Calu3 (cell line): ENCODE measurements around the gene RHOF. TPM values are rescaled to one million over a fixed set of nuclear protein-coding genes. Genes with fewer than 3 reads are reported as not detected.
"Not testable (repeated sequence)": the region's sequence is repeated elsewhere in the genome, so short reads cannot be mapped to it uniquely, and the experiment has no call there.

Experiments
- BruUV-seq: library from RNA; stranded (reverse); fragments of 400-500 nt; replicated peaks from 2 replicates; lab custom pipeline; 2021; lab: Mats Ljungman, UMichigan
- CTCF ChIA-PET: fragments of 300-600 bp; sonication (Branson Sonifier 250); formaldehyde crosslinking; loops from one replicate; lab custom pipeline; 2022; ENCODE audit warnings: antibody characterized with exemption; lab: Charles Lee
- DNase-seq: peaks from one replicate; pipeline ENCODE4 v3.0.0; 2022
- H3K27ac Mint-ChIP-seq: one replicate; pipeline ENCODE4 v1.8.0; 2022; ENCODE audit warnings: mixed read lengths; ENCODE audit not compliant: unreplicated experiment
- H3K27me3 Mint-ChIP-seq: one replicate; pipeline ENCODE4 v1.8.0; 2022; ENCODE audit warnings: mixed read lengths; ENCODE audit not compliant: unreplicated experiment
- H3K36me3 Mint-ChIP-seq: one replicate; pipeline ENCODE4 v1.8.0; 2022; ENCODE audit warnings: mild to moderate bottlenecking, moderate library complexity, mixed read lengths; ENCODE audit not compliant: insufficient read depth, unreplicated experiment
- H3K4me1 Mint-ChIP-seq: one replicate; pipeline ENCODE4 v1.8.0; 2022; ENCODE audit warnings: mild to moderate bottlenecking, low read depth, mixed read lengths; ENCODE audit not compliant: unreplicated experiment
- H3K4me3 Mint-ChIP-seq: one replicate; pipeline ENCODE4 v1.8.0; 2022; ENCODE audit warnings: mild to moderate bottlenecking, low read depth, moderate library complexity, mixed read lengths; ENCODE audit not compliant: unreplicated experiment
- H3K9me3 Mint-ChIP-seq: one replicate; pipeline ENCODE4 v1.8.0; 2022; ENCODE audit warnings: low read depth, mixed read lengths; ENCODE audit not compliant: unreplicated experiment
- intact Hi-C: fragments of 100-400 bp; cut with micrococcal nuclease; formaldehyde crosslinking; loops from one replicate; pipeline ENCODE4 v1.10.0; 2022; ENCODE audit not compliant: unreplicated experiment
- total RNA-seq: library from RNA; stranded (reverse); gene quantifications from 2 replicates; pipeline ENCODE4 v1.2.3, GENCODE V29; 2022
- TF ChIP-seq, protein P1 (sequence below): fragments of 200-600 bp; IDR thresholded peaks from one replicate; pipeline ENCODE4 v1.8.0; 2022; ENCODE audit warnings: antibody characterized with exemption; ENCODE audit not compliant: unreplicated experiment

The RHOF gene
- total RNA-seq, 1 experiment from 2014 or later, result 73.9 TPM

DNA sequence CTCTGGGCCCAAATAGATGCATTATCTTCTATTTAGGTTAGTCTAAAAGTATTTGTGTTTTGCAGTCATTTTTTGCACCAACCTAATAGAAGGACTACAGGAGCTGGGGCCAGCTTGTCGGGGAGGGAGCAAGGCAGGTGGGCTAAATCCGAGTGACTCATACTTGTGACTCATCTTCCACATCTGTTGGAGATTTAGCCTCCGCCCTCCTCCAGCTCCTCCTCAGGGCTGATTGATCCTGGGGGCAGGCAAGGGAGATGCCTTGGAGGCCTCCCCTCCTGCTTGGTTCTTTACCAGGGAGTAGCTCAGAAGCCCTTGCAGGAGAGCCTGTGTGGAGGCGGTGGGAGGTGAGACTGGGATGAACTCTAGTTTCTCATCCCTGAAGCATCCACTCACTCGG, 27.9 kb downstream of the RHOF start:
- Mint-ChIP-seq H3K4me1 (no peaks in the 10 kb centered on the region), H3K27ac (no peak overlapping the region), H3K9me3 (no peaks in the 10 kb centered on the region), H3K36me3 (peaks cover 12% of the 10 kb centered on the region), H3K27me3 (no peaks in the 10 kb centered on the region), H3K4me3 (no peak overlapping the region)
- no TSS peak for BruUV-seq
- DNase-seq, result no peak
- intact Hi-C loops, result no loop called here
- CTCF ChIA-PET, result interaction anchor here (0.6 to 1.2 kb wide), 5 partner anchors 28 to 213 kb away, joined by 3 to 4 read pairs (median 3); partner anchors contain the start of gene RHOF
- TF ChIP-seq, protein P1, sequence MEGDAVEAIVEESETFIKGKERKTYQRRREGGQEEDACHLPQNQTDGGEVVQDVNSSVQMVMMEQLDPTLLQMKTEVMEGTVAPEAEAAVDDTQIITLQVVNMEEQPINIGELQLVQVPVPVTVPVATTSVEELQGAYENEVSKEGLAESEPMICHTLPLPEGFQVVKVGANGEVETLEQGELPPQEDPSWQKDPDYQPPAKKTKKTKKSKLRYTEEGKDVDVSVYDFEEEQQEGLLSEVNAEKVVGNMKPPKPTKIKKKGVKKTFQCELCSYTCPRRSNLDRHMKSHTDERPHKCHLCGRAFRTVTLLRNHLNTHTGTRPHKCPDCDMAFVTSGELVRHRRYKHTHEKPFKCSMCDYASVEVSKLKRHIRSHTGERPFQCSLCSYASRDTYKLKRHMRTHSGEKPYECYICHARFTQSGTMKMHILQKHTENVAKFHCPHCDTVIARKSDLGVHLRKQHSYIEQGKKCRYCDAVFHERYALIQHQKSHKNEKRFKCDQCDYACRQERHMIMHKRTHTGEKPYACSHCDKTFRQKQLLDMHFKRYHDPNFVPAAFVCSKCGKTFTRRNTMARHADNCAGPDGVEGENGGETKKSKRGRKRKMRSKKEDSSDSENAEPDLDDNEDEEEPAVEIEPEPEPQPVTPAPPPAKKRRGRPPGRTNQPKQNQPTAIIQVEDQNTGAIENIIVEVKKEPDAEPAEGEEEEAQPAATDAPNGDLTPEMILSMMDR, result no peak

GRCh38 chr12:121764808-121765207, 28.7 kb downstream of the RHOF start:
- Mint-ChIP-seq H3K27me3 (no peaks in the 10 kb centered on the region), H3K36me3 (peaks cover 12% of the 10 kb centered on the region), H3K9me3 (no peaks in the 10 kb centered on the region), H3K4me1 (no peaks in the 10 kb centered on the region), H3K4me3 (no peak overlapping the region), H3K27ac (no peak overlapping the region)
- intact Hi-C loops, result no loop called here
- no TSS peak for BruUV-seq
- TF ChIP-seq, protein P1, result no peak
- CTCF ChIA-PET, result interaction anchor here (0.6 to 1.2 kb wide), 4 partner anchors 30 to 212 kb away, joined by 3 to 7 read pairs (median 4); no protein-coding TSS in a partner anchor
- no peak for DNase-seq

DNA sequence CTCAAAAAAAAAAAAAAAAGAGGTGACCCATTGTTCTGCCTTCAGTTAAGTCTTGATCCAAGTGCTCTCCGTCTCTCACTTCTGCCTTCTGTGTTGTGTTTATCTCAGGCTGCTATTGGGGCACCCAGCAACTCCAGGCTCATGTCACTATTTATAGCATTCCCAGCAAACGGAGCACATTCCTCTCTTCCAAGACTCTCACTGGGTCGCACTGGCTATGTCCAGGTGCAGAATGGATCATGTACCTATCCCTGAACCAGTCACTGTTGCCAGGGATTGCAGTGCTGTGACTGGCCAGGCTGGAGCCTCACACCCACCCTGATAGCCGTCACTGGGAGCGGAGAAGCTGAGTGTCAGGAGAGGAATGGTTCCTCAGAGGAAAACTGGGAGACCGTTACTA, 31.2 kb downstream of the RHOF start:
- no peaks in the 10 kb centered on the region for H3K9me3 Mint-ChIP-seq
- CTCF ChIA-PET, result interaction anchor here (0.7 to 1.6 kb wide), 2 partner anchors 19 to 49 kb away, joined by 3 read pairs; no protein-coding TSS in a partner anchor
- H3K4me3 Mint-ChIP-seq, result no peak overlapping the region

DNA sequence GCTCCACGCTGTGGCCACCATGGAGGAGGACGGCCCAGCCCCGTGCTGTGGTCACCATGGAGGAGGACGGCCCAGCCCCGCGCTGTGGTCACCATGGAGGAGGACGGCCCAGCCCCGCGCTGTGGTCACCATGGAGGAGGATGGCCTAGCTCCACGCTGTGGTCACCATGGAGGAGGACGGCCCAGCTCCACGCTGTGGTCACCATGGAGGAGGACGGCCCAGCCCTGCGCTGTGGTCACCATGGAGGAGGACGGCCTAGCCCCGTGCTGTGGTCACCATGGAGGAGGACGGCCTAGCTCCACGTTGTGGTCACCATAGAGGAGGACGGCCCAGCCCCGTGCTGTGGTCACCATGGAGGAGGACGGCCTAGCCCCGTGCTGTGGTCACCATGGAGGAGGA, 35.0 kb downstream of the RHOF start:
- DNase-seq, H3K27ac Mint-ChIP-seq, BruUV-seq, H3K9me3 Mint-ChIP-seq, H3K4me1 Mint-ChIP-seq, CTCF ChIA-PET, H3K4me3 Mint-ChIP-seq, intact Hi-C loops, H3K27me3 Mint-ChIP-seq: not testable (repeated sequence)
- peaks cover 12% of the 10 kb centered on the region for H3K36me3 Mint-ChIP-seq

More for the DNA sequence above, 31.2 kb downstream of the RHOF start:
- H3K27me3 Mint-ChIP-seq, result no peaks in the 10 kb centered on the region
- TF ChIP-seq, protein P1, result no peak
- intact Hi-C loops, result no loop called here
- peaks cover 12% of the 10 kb centered on the region for H3K36me3 Mint-ChIP-seq
- no TSS peak for BruUV-seq
- H3K4me1 Mint-ChIP-seq, result no peaks in the 10 kb centered on the region
- DNase-seq, result no peak
- H3K27ac Mint-ChIP-seq, result no peak overlapping the region

- TF ChIP-seq, protein P1, result no peak
- no peaks in the 10 kb centered on the region for H3K4me1 Mint-ChIP-seq
- no TSS peak for BruUV-seq
- H3K27me3 Mint-ChIP-seq, result no peaks in the 10 kb centered on the region
- H3K4me3 Mint-ChIP-seq, result no peak overlapping the region
- no peaks in the 10 kb centered on the region for H3K9me3 Mint-ChIP-seq
- H3K36me3 Mint-ChIP-seq, result peaks cover 5% of the 10 kb centered on the region
- H3K27ac Mint-ChIP-seq, result no peak overlapping the region
- DNase-seq, result no peak
- CTCF ChIA-PET, result no interaction called here
- intact Hi-C loops, result no loop called here
These were observed 37.9 kb downstream of the RHOF start for GRCh38 chr12:121755591-121755990.
